Activated CD8-positive, alpha-beta memory T cell treated with anti-CD3 and anti-CD28 coated beads, Interleukin-2, amount 10 ng/mL, durations not matched to agents 7 days and 5 days (primary cell): ENCODE measurements around the gene KMT2C. TPM values are rescaled to one million over a fixed set of nuclear protein-coding genes. Genes with fewer than 3 reads are reported as not detected.

Experiments used
- ATAC-seq: fragments of 150-1000 bp; cut with Tn5 transposase; one replicate; pipeline ENCODE4 v1.10.0; 2021; ENCODE audit warnings: moderate library complexity
- CTCF ChIA-PET: fragments of 350-600 bp; sonication (Branson Sonifier 250); formaldehyde crosslinking; loops from one replicate; lab custom pipeline; 2021; ENCODE audit warnings: antibody characterized with exemption; lab: Charles Lee
- DNase-seq: peaks from one replicate; pipeline ENCODE4 v3.0.0-alpha.2; 2020
- H3K27ac Mint-ChIP-seq: one replicate; pipeline ENCODE4 v1.8.0; 2021; ENCODE audit warnings: mild to moderate bottlenecking, mixed read lengths
- H3K27me3 Mint-ChIP-seq: one replicate; pipeline ENCODE4 v1.8.0; 2021; ENCODE audit warnings: mixed read lengths
- H3K36me3 Mint-ChIP-seq: one replicate; pipeline ENCODE4 v1.8.0; 2021; ENCODE audit warnings: mild to moderate bottlenecking, mixed read lengths
- H3K4me1 Mint-ChIP-seq: one replicate; pipeline ENCODE4 v1.8.0; 2021; ENCODE audit warnings: mixed read lengths
- H3K4me3 Mint-ChIP-seq: one replicate; pipeline ENCODE4 v1.8.0; 2021; ENCODE audit warnings: mild to moderate bottlenecking, moderate library complexity, mixed read lengths
- H3K9me3 Mint-ChIP-seq: one replicate; pipeline ENCODE4 v1.8.0; 2022; ENCODE audit warnings: low read depth, mixed read lengths
- total RNA-seq, 2 experiments: library from RNA; stranded (reverse); gene quantifications; one replicate each; pipeline ENCODE4 v1.2.3, GENCODE V29; 2021

Gene KMT2C
- total RNA-seq, 2 experiments from 2014 or later: 58.2 to 86.6 TPM

GRCh38 chr7:152158801-152159587, 276.8 kb downstream of the KMT2C start:
- ATAC-seq: no peak
- Mint-ChIP-seq H3K9me3 (no peaks in the 10 kb centered on the region), H3K27ac (peak overlapping the region; percentile 16), H3K4me3 (no peak overlapping the region), H3K36me3 (peaks cover 36% of the 10 kb centered on the region), H3K27me3 (no peaks in the 10 kb centered on the region), H3K4me1 (peaks cover 10% of the 10 kb centered on the region)
- DNase-seq: no peak
- CTCF ChIA-PET: no interaction called here

- no peak overlapping the region for H3K4me3 Mint-ChIP-seq
- CTCF ChIA-PET: interaction anchor here (0.7 kb wide), 1 partner anchor 370 kb away, joined by 3 read pairs; no protein-coding TSS in a partner anchor
Observed at GRCh38 chr7:152152267-152152666, 283.5 kb downstream of the KMT2C start.

GRCh38 chr7:152149363-152149762, 286.4 kb downstream of the KMT2C start:
- H3K27me3 Mint-ChIP-seq: no peaks in the 10 kb centered on the region
- ATAC-seq: no peak
- peaks cover 47% of the 10 kb centered on the region for H3K36me3 Mint-ChIP-seq
- H3K27ac Mint-ChIP-seq: no peak overlapping the region
- CTCF ChIA-PET: no interaction called here
- DNase-seq: no peak
- no peak overlapping the region for H3K4me3 Mint-ChIP-seq
- peaks cover 22% of the 10 kb centered on the region for H3K4me1 Mint-ChIP-seq
- H3K9me3 Mint-ChIP-seq: no peaks in the 10 kb centered on the region

More at GRCh38 chr7:152152267-152152666, 283.5 kb downstream of the KMT2C start:
- H3K4me1 Mint-ChIP-seq: peaks cover 4% of the 10 kb centered on the region
- no peaks in the 10 kb centered on the region for H3K9me3 Mint-ChIP-seq
- no peaks in the 10 kb centered on the region for H3K27me3 Mint-ChIP-seq
- H3K36me3 Mint-ChIP-seq: peaks cover 36% of the 10 kb centered on the region
- H3K27ac Mint-ChIP-seq: peak overlapping the region; percentile 28
- DNase-seq (no peak), ATAC-seq (no peak)

GRCh38 chr7:152148706-152149105, 287.1 kb downstream of the KMT2C start:
- no peak for ATAC-seq
- Mint-ChIP-seq H3K36me3 (peaks cover 42% of the 10 kb centered on the region), H3K4me1 (peaks cover 26% of the 10 kb centered on the region), H3K9me3 (no peaks in the 10 kb centered on the region), H3K27ac (no peak overlapping the region), H3K27me3 (no peaks in the 10 kb centered on the region), H3K4me3 (no peak overlapping the region)
- DNase-seq: no peak
- CTCF ChIA-PET: no interaction called here

- peaks cover 34% of the 10 kb centered on the region for H3K4me1 Mint-ChIP-seq
- H3K27me3 Mint-ChIP-seq: no peaks in the 10 kb centered on the region
- DNase-seq (no peak), ATAC-seq (peak; percentile 58)
- no peak overlapping the region for H3K4me3 Mint-ChIP-seq
- CTCF ChIA-PET: interaction anchor here (1.2 to 2.6 kb wide), 4 partner anchors 9 to 19 kb away, joined by 3 to 7 read pairs (median 4); no protein-coding TSS in a partner anchor
- H3K27ac Mint-ChIP-seq: peak overlapping the region; percentile 84
- H3K9me3 Mint-ChIP-seq: no peaks in the 10 kb centered on the region
- H3K36me3 Mint-ChIP-seq: peaks cover 35% of the 10 kb centered on the region
Observed at GRCh38 chr7:152145853-152146466, 289.8 kb downstream of the KMT2C start.

GRCh38 chr7:152144557-152145245, 291.1 kb downstream of the KMT2C start:
- Mint-ChIP-seq H3K4me1 (peaks cover 34% of the 10 kb centered on the region), H3K4me3 (peak overlapping the region; percentile 14), H3K27ac (peak overlapping the region; percentile 84), H3K9me3 (no peaks in the 10 kb centered on the region), H3K27me3 (no peaks in the 10 kb centered on the region), H3K36me3 (peaks cover 39% of the 10 kb centered on the region)
- DNase-seq (no peak), ATAC-seq (peak; percentile 71)
- CTCF ChIA-PET: interaction anchor here (1.1 to 2.6 kb wide), 3 partner anchors 9 to 118 kb away, joined by 3 to 7 read pairs (median 3); no protein-coding TSS in a partner anchor

- ATAC-seq: no peak
- peak overlapping the region; percentile 79 for H3K27ac Mint-ChIP-seq
Observed at GRCh38 chr7:152142976-152143595, 292.7 kb downstream of the KMT2C start.

GRCh38 chr7:152140560-152140959, 295.2 kb downstream of the KMT2C start:
- Mint-ChIP-seq H3K9me3 (no peaks in the 10 kb centered on the region), H3K4me1 (peaks cover 28% of the 10 kb centered on the region), H3K4me3 (no peak overlapping the region), H3K27ac (no peak overlapping the region), H3K27me3 (no peaks in the 10 kb centered on the region), H3K36me3 (peaks cover 43% of the 10 kb centered on the region)
- DNase-seq (no peak), ATAC-seq (no peak)
- CTCF ChIA-PET: no interaction called here

More at GRCh38 chr7:152142976-152143595, 292.7 kb downstream of the KMT2C start:
- CTCF ChIA-PET: interaction anchor here (1.2 kb wide), 1 partner anchor 194 kb away, joined by 3 read pairs; no protein-coding TSS in a partner anchor
- Mint-ChIP-seq H3K4me1 (peaks cover 34% of the 10 kb centered on the region), H3K36me3 (peaks cover 44% of the 10 kb centered on the region), H3K9me3 (no peaks in the 10 kb centered on the region), H3K27me3 (no peaks in the 10 kb centered on the region), H3K4me3 (no peak overlapping the region)
- DNase-seq: no peak

- CTCF ChIA-PET: no interaction called here
- Mint-ChIP-seq H3K27me3 (no peaks in the 10 kb centered on the region), H3K27ac (no peak overlapping the region), H3K4me3 (no peak overlapping the region), H3K4me1 (peaks cover 23% of the 10 kb centered on the region), H3K9me3 (no peaks in the 10 kb centered on the region), H3K36me3 (peaks cover 41% of the 10 kb centered on the region)
- no peak for DNase-seq
- no peak for ATAC-seq
Observed at GRCh38 chr7:152140067-152140466, 295.7 kb downstream of the KMT2C start.

- no peak overlapping the region for H3K4me3 Mint-ChIP-seq
- CTCF ChIA-PET: no interaction called here
- no peak overlapping the region for H3K27ac Mint-ChIP-seq
- no peaks in the 10 kb centered on the region for H3K27me3 Mint-ChIP-seq
- peaks cover 33% of the 10 kb centered on the region for H3K36me3 Mint-ChIP-seq
- H3K4me1 Mint-ChIP-seq: peaks cover 1% of the 10 kb centered on the region
- DNase-seq (no peak), ATAC-seq (no peak)
- H3K9me3 Mint-ChIP-seq: no peaks in the 10 kb centered on the region
Observed at GRCh38 chr7:152137476-152138025, 298.3 kb downstream of the KMT2C start.

- CTCF ChIA-PET: interaction anchor here (2.5 kb wide), 1 partner anchor 10 kb away, joined by 5 read pairs; no protein-coding TSS in a partner anchor
- Mint-ChIP-seq H3K36me3 (peaks cover 31% of the 10 kb centered on the region), H3K9me3 (no peaks in the 10 kb centered on the region), H3K4me1 (no peaks in the 10 kb centered on the region), H3K27ac (no peak overlapping the region), H3K27me3 (no peaks in the 10 kb centered on the region), H3K4me3 (no peak overlapping the region)
- ATAC-seq (no peak), DNase-seq (no peak)
Observed at GRCh38 chr7:152136686-152137085, 299.1 kb downstream of the KMT2C start.

GRCh38 chr7:152133804-152134203, 302.0 kb downstream of the KMT2C start:
- CTCF ChIA-PET: no interaction called here
- no peaks in the 10 kb centered on the region for H3K9me3 Mint-ChIP-seq
- DNase-seq (no peak), ATAC-seq (no peak)
- no peaks in the 10 kb centered on the region for H3K4me1 Mint-ChIP-seq
- H3K36me3 Mint-ChIP-seq: peaks cover 25% of the 10 kb centered on the region
- no peak overlapping the region for H3K4me3 Mint-ChIP-seq
- no peak overlapping the region for H3K27ac Mint-ChIP-seq
- H3K27me3 Mint-ChIP-seq: no peaks in the 10 kb centered on the region

GRCh38 chr7:152132812-152133211, 303.0 kb downstream of the KMT2C start:
- H3K27ac Mint-ChIP-seq: no peak overlapping the region
- H3K36me3 Mint-ChIP-seq: peaks cover 24% of the 10 kb centered on the region
- H3K9me3 Mint-ChIP-seq: no peaks in the 10 kb centered on the region
- no peak for DNase-seq
- H3K4me1 Mint-ChIP-seq: no peaks in the 10 kb centered on the region
- ATAC-seq: no peak
- CTCF ChIA-PET: no interaction called here
- no peak overlapping the region for H3K4me3 Mint-ChIP-seq
- H3K27me3 Mint-ChIP-seq: no peaks in the 10 kb centered on the region
